CD4-positive, alpha-beta T cell (primary cell): ENCODE measurements around the gene UBN2. TPM values are rescaled to one million over a fixed set of nuclear protein-coding genes. Genes with fewer than 3 reads are reported as not detected.

Experiments used
- ATAC-seq: fragments of 200-7000 bp; cut with Tn5 transposase; one replicate; pipeline ENCODE4 v1.10.0; 2022; ENCODE audit warnings: mild to moderate bottlenecking; ENCODE audit not compliant: poor library complexity
- CTCF ChIA-PET: fragments of 350-600 bp; sonication (Branson Sonifier 250); formaldehyde crosslinking; loops from one replicate; lab custom pipeline; 2021; ENCODE audit warnings: antibody characterized with exemption, inconsistent platforms; lab: Charles Lee
- POLR2A ChIA-PET: fragments of 350-600 bp; sonication (Branson Sonifier 250); formaldehyde crosslinking; loops from one replicate; lab custom pipeline; 2021; ENCODE audit warnings: antibody characterized with exemption, inconsistent platforms; lab: Charles Lee
- DNase-seq, 14 experiments: peaks; one replicate each; pipeline ENCODE4 v3.0.0-alpha.2; 2013 to 2020; ENCODE audit warnings: mixed read lengths in 2 of 14
- H3K27ac ChIP-seq, 2 donors: one replicate each; pipeline versions ENCODE4 v1.5.1 to v1.7.0; 2013; ENCODE audit warnings: low read length in 2 of 2, low read depth in 1 of 2, mild to moderate bottlenecking in 1 of 2
- H3K27me3 ChIP-seq, 2 experiments: 1 replicate in 1 of 2; 2 replicates in 1 of 2; pipeline versions ENCODE4 v1.6.1 to v1.7.0; 2013; ENCODE audit warnings: low read length in 2 of 2, control low read depth in 1 of 2, mild to moderate bottlenecking in 1 of 2, moderate library complexity in 1 of 2; ENCODE audit not compliant: insufficient read depth in 2 of 2, control insufficient read depth in 1 of 2
- H3K36me3 ChIP-seq: one replicate; pipeline ENCODE4 v1.6.1; 2013; ENCODE audit warnings: low read length, control low read depth; ENCODE audit not compliant: insufficient read depth
- H3K4me1 ChIP-seq: one replicate; pipeline ENCODE4 v1.6.1; 2013; ENCODE audit warnings: low read length, control low read depth; ENCODE audit not compliant: insufficient read depth
- H3K4me3 ChIP-seq: one replicate; pipeline ENCODE4 v1.5.1; 2013; ENCODE audit warnings: mild to moderate bottlenecking, low read length, moderate library complexity
- H3K9me3 ChIP-seq, 2 experiments: 1 replicate in 1 of 2; 2 replicates in 1 of 2; pipeline versions ENCODE4 v1.6.1 to v1.7.0; 2013; ENCODE audit warnings: low read length in 2 of 2, mild to moderate bottlenecking in 2 of 2, control low read depth in 1 of 2, moderate library complexity in 1 of 2; ENCODE audit not compliant: control insufficient read depth in 1 of 2, insufficient read depth in 1 of 2
- H3K27ac Mint-ChIP-seq: one replicate; pipeline ENCODE4 v1.8.0; 2020; ENCODE audit warnings: mixed read lengths
- H3K27me3 Mint-ChIP-seq: one replicate; pipeline ENCODE4 v1.8.0; 2021; ENCODE audit warnings: mixed read lengths
- H3K36me3 Mint-ChIP-seq: one replicate; pipeline ENCODE4 v1.8.0; 2021; ENCODE audit warnings: low read depth, mixed read lengths
- H3K4me1 Mint-ChIP-seq: one replicate; pipeline ENCODE4 v1.8.0; 2021; ENCODE audit warnings: low read depth, mixed read lengths
- H3K4me3 Mint-ChIP-seq: one replicate; pipeline ENCODE4 v1.8.0; 2020; ENCODE audit warnings: mild to moderate bottlenecking, mixed read lengths
- H3K9me3 Mint-ChIP-seq: one replicate; pipeline ENCODE4 v1.8.0; 2020; ENCODE audit warnings: mixed read lengths
- intact Hi-C, 2 experiments: fragments of 100-400 bp; cut with DNase I in 1 of 2; cut with micrococcal nuclease in 1 of 2; formaldehyde crosslinking; loops; one replicate each; pipeline versions ENCODE4 v1.15.1 to v1.9.0; 2023 to 2025; cut with DNase I, micrococcal nuclease
- total RNA-seq, 174 experiments: library from RNA in 2 of 174; stranded (reverse) in 2 of 174; gene quantifications; one replicate each; pipeline ENCODE4 v1.2.3 and lab custom pipeline; 2021 to 2026
- TF ChIP-seq, protein P1 (sequence below): fragments of 200-600 bp; IDR thresholded peaks from one replicate; pipeline ENCODE4 v1.8.0; 2022; ENCODE audit warnings: antibody characterized with exemption, mild to moderate bottlenecking

UBN2 gene
- total RNA-seq, 2 experiments from 2014 or later: 9.6 to 13.3 TPM

DNA sequence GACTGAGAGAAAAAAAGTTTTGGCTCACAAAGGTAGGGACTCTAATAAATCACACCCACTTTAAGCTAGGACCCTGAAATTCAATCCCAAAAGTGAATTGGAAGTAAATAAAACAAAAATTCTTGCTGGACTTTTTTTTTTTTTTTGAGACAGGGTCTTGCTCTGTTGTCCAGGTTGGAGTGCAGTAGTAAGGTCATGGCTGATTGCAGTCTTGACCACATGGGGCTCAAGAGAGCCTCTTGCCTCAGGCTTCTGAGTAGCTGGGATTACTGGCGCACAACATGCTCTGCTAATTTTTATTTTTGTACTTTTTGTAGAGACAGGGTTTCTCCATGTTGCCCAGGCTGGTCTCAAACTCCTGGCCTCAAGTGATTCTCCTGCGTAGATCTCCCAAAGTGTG, 123.7 kb downstream of the UBN2 start:
- Histone ChIP-seq H3K4me1 (peaks cover 11% of the 10 kb centered on the region), H3K9me3 (no peaks in the 10 kb centered on the region), H3K27me3 (no peaks in the 10 kb centered on the region), H3K4me3 (no peak overlapping the region), H3K27ac (no peak overlapping the region), H3K36me3 (peaks cover 6% of the 10 kb centered on the region)
- ChIA-PET POLR2A (interaction anchor here (7.0 kb wide), 1 partner anchor 12 kb away, joined by 166 read pairs; the partner anchor contains the start of gene FMC1), CTCF (interaction anchor here (0.6 kb wide), 1 partner anchor 457 kb away, joined by 3 read pairs; no protein-coding TSS in a partner anchor)
- TF ChIP-seq, protein P1, sequence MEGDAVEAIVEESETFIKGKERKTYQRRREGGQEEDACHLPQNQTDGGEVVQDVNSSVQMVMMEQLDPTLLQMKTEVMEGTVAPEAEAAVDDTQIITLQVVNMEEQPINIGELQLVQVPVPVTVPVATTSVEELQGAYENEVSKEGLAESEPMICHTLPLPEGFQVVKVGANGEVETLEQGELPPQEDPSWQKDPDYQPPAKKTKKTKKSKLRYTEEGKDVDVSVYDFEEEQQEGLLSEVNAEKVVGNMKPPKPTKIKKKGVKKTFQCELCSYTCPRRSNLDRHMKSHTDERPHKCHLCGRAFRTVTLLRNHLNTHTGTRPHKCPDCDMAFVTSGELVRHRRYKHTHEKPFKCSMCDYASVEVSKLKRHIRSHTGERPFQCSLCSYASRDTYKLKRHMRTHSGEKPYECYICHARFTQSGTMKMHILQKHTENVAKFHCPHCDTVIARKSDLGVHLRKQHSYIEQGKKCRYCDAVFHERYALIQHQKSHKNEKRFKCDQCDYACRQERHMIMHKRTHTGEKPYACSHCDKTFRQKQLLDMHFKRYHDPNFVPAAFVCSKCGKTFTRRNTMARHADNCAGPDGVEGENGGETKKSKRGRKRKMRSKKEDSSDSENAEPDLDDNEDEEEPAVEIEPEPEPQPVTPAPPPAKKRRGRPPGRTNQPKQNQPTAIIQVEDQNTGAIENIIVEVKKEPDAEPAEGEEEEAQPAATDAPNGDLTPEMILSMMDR: no peak
- Mint-ChIP-seq H3K9me3 (no peaks in the 10 kb centered on the region), H3K27me3 (no peaks in the 10 kb centered on the region), H3K4me3 (no peak overlapping the region), H3K36me3 (peaks cover 27% of the 10 kb centered on the region), H3K27ac (no peak overlapping the region), H3K4me1 (peaks cover 16% of the 10 kb centered on the region)
- intact Hi-C loops: loop anchor here in 1 of 2 experiments (5.0 kb wide), 1 partner anchor 38 kb away; no protein-coding TSS in a partner anchor
- ATAC-seq: no peak
- DNase-seq: no peak

DNA sequence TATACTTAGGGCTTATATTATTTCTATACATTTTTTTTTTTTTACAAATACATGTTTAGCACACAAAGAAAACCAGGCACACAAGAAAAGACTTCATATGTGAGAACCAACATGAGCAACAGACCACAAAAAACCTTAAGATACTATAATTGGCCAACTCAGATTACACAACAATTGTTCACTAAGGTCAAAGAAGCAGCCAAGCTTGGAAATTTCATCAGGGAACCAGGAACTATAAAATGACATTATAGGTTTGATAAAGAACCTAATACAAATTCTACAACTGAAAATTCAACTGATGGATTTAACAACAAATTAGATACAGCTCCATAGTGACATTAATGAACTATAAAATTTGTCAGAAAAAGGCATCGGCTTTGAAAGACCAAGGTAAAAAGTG, 124.3 kb downstream of the UBN2 start:
- CTCF ChIA-PET: no interaction called here
- H3K36me3 Mint-ChIP-seq: peaks cover 30% of the 10 kb centered on the region

More for the DNA sequence above, 124.3 kb downstream of the UBN2 start:
- TF ChIP-seq, protein P1: no peak
- POLR2A ChIA-PET: interaction anchor here (0.6 to 7.0 kb wide), 2 partner anchors 13 to 30 kb away, joined by 3 to 166 read pairs; partner anchors contain the start of gene FMC1
- Histone ChIP-seq H3K4me1 (peaks cover 11% of the 10 kb centered on the region), H3K27me3 (no peaks in the 10 kb centered on the region), H3K9me3 (no peaks in the 10 kb centered on the region), H3K27ac (no peak overlapping the region), H3K4me3 (no peak overlapping the region), H3K36me3 (peaks cover 6% of the 10 kb centered on the region)
- Mint-ChIP-seq H3K27ac (no peak overlapping the region), H3K4me1 (peaks cover 18% of the 10 kb centered on the region), H3K4me3 (peak overlapping the region; percentile 60), H3K9me3 (no peaks in the 10 kb centered on the region), H3K27me3 (no peaks in the 10 kb centered on the region)
- ATAC-seq (no peak), DNase-seq (no peak)
- intact Hi-C loops: loop anchor here in 1 of 2 experiments (5.0 kb wide), 1 partner anchor 37 kb away; no protein-coding TSS in a partner anchor

Other genes starting within 250 kb of the UBN2 start
- gene KIAA1549, start 249.8 kb upstream of the UBN2 start, total RNA-seq: not detected
- gene ZC3HAV1L, start 195.2 kb upstream of the UBN2 start, total RNA-seq: under 1 TPM; 0.44 to 0.50 TPM
- 100 to 1,000 TPM; 169 to 178 TPM for gene ZC3HAV1, start 121.5 kb upstream of the UBN2 start, total RNA-seq
- 1 to 10 TPM in 1 of 2 experiments, under 1 TPM in 1; 0.89 to 1.2 TPM for gene FMC1, start 110.1 kb downstream of the UBN2 start, total RNA-seq
- 100 to 1,000 TPM; 177 to 194 TPM for gene LUC7L2, start 128.7 kb downstream of the UBN2 start, total RNA-seq